GM12878 (cell line): ENCODE data around the gene CHTOP. TPM values are rescaled to one million over a fixed set of nuclear protein-coding genes. Genes with fewer than 3 reads are reported as not detected.

ENCODE experiments used
- ATAC-seq: fragments of 200-7000 bp; cut with Tn5 transposase; 3 replicates; pipeline ENCODE4 v1.9.1; 2020; ENCODE audit warnings: mild to moderate bottlenecking, moderate library complexity
- BruUV-seq: library from RNA; stranded (reverse); fragments of 400-500 nt; replicated peaks from 2 replicates; lab custom pipeline; 2021; lab: Mats Ljungman, UMichigan
- CTCF ChIA-PET: fragments of 300-600 bp; sonication (Branson Sonifier 250); formaldehyde crosslinking; extraction: SDS; loops from one replicate; lab custom pipeline; 2021; ENCODE audit warnings: inconsistent platforms; lab: Yijun Ruan, JAX
- POLR2A ChIA-PET: fragments of 350-600 bp; formaldehyde crosslinking; extraction: SDS; loops from one replicate; lab custom pipeline; 2021; ENCODE audit warnings: inconsistent platforms; lab: Charles Lee
- RAD21 ChIA-PET: fragments of 300-600 bp; sonication (Branson Sonifier 250); formaldehyde crosslinking; loops from one replicate; lab custom pipeline; 2023; ENCODE audit warnings: antibody characterized with exemption; ENCODE audit not compliant: unreplicated experiment; lab: Charles Lee
- SMC1A ChIA-PET: fragments of 300-600 bp; sonication (Branson Sonifier 250); formaldehyde crosslinking; loops from one replicate; lab custom pipeline; 2023; ENCODE audit not compliant: unreplicated experiment, uncharacterized antibody; lab: Charles Lee
- DNase-seq: peaks from one replicate; pipeline ENCODE4 v3.0.0-alpha.2; 2011; ENCODE audit warnings: low read depth, low spot score
- FAIRE-seq: peaks from 3 replicates; lab custom pipeline; 2011; peaks lifted over from hg19 to GRCh38; lab: Jason Lieb, UNC
- H2AFZ ChIP-seq: 2 replicates; pipeline ENCODE4 v1.6.0; 2011; ENCODE audit warnings: low read depth, low read length, control low read depth; ENCODE audit not compliant: control insufficient read depth
- H3K27ac ChIP-seq: 2 replicates; pipeline ENCODE4 v1.5.1; 2011; ENCODE audit warnings: control low read depth; ENCODE audit not compliant: control insufficient read depth, insufficient read depth
- H3K27me3 ChIP-seq, 2 experiments: replicated peaks in 1 of 2; 2 replicates each; pipeline versions ENCODE4 v1.6.0 to v1.6.1; 2011; ENCODE audit warnings: low read length in 1 of 2; ENCODE audit not compliant: control insufficient read depth in 2 of 2, insufficient read depth in 2 of 2
- H3K36me3 ChIP-seq, 2 experiments: 2 replicates each; pipeline ENCODE4 v1.5.1; 2011; ENCODE audit warnings: low read length in 1 of 2; ENCODE audit not compliant: control insufficient read depth in 2 of 2, insufficient read depth in 2 of 2
- H3K4me1 ChIP-seq: 2 replicates; pipeline ENCODE4 v1.6.1; 2011; ENCODE audit warnings: mild to moderate bottlenecking, low read length, moderate library complexity, mixed read lengths; ENCODE audit not compliant: control insufficient read depth, insufficient read depth
- H3K4me2 ChIP-seq: 2 replicates; pipeline ENCODE4 v1.6.0; 2011; ENCODE audit warnings: control low read depth; ENCODE audit not compliant: control insufficient read depth, insufficient read depth
- H3K4me3 ChIP-seq: fragments of 200-600 bp; sonication (generic); 2 replicates; pipeline ENCODE4 v1.5.1; 2016
- H3K79me2 ChIP-seq: 2 replicates; pipeline ENCODE4 v1.6.0; 2011; ENCODE audit warnings: low read length; ENCODE audit not compliant: control insufficient read depth, insufficient read depth
- H3K9ac ChIP-seq: 2 replicates; pipeline ENCODE4 v1.8.0; 2011; ENCODE audit warnings: low read length, control low read depth, mixed read lengths; ENCODE audit not compliant: control insufficient read depth, insufficient read depth
- H3K9me3 ChIP-seq: replicated peaks from 3 replicates; pipeline ENCODE4 v1.5.1; 2011; ENCODE audit warnings: mild to moderate bottlenecking, low read length; ENCODE audit not compliant: control insufficient read depth, insufficient read depth
- H4K20me1 ChIP-seq: 2 replicates; pipeline ENCODE4 v1.6.0; 2011; ENCODE audit not compliant: control insufficient read depth, insufficient read depth
- ATF2 ChIP-seq: IDR thresholded peaks from 2 replicates; pipeline ENCODE4 v1.6.1; 2012; ENCODE audit warnings: low read length, inconsistent platforms
- BCL3 ChIP-seq: IDR thresholded peaks from 2 replicates; pipeline ENCODE4 v1.6.1; 2011; ENCODE audit warnings: borderline replicate concordance, low read depth, mild to moderate bottlenecking, moderate library complexity, low read length; ENCODE audit not compliant: insufficient read depth, poor library complexity, severe bottlenecking
- CBX3 ChIP-seq: fragments of 200-600 bp; sonication (generic); IDR thresholded peaks from 2 replicates; pipeline ENCODE4 v1.6.1; 2016; ENCODE audit warnings: low read depth, borderline replicate concordance
- CHD2 ChIP-seq: IDR thresholded peaks from 2 replicates; pipeline ENCODE4 v1.6.1; 2011; ENCODE audit warnings: low read depth, low read length, improper control_type of control experiment, borderline replicate concordance
- E2F4 ChIP-seq: IDR thresholded peaks from 2 replicates; pipeline ENCODE4 v1.6.1; 2012; ENCODE audit warnings: low read depth, low read length, improper control_type of control experiment
- GABPA ChIP-seq: IDR thresholded peaks from 2 replicates; pipeline ENCODE4 v1.6.1; 2014; ENCODE audit warnings: antibody characterized with exemption, low read depth, mild to moderate bottlenecking, inconsistent platforms
- HCFC1 ChIP-seq: fragments of 150-350 bp; IDR thresholded peaks from 2 replicates; pipeline ENCODE4 v1.6.1; 2014; ENCODE audit warnings: low read length
- IRF5 ChIP-seq: fragments of 450-650 bp; IDR thresholded peaks from 2 replicates; pipeline ENCODE4 v1.6.1; 2017; ENCODE audit warnings: borderline replicate concordance
- NFIC ChIP-seq: IDR thresholded peaks from 2 replicates; pipeline ENCODE4 v1.6.1; 2012; ENCODE audit warnings: low read depth, mild to moderate bottlenecking, inconsistent platforms, low read length, moderate library complexity
- NFYA ChIP-seq: IDR thresholded peaks from 2 replicates; pipeline ENCODE4 v1.6.1; 2011; ENCODE audit warnings: low read depth, mild to moderate bottlenecking, low read length, improper control_type of control experiment, borderline replicate concordance
- PML ChIP-seq: IDR thresholded peaks from 2 replicates; pipeline ENCODE4 v1.6.1; 2012; ENCODE audit warnings: low read length, inconsistent platforms
- POU2F2 ChIP-seq: IDR thresholded peaks from 3 replicates; pipeline ENCODE4 v1.6.1; 2011; ENCODE audit warnings: low read depth, mild to moderate bottlenecking, low read length, borderline replicate concordance
- RUNX3 ChIP-seq: IDR thresholded peaks from 2 replicates; pipeline ENCODE4 v1.6.1; 2012; ENCODE audit warnings: low read length, inconsistent platforms
- STAT1 ChIP-seq: fragments of 450-650 bp; conservative IDR thresholded peaks from 2 replicates; pipeline ENCODE4 v1.6.1; 2014; ENCODE audit warnings: antibody characterized with exemption, mild to moderate bottlenecking
- SUZ12 ChIP-seq: fragments of 200-600 bp; sonication (generic); IDR thresholded peaks from one replicate; pipeline ENCODE4 v1.6.1; 2018; ENCODE audit warnings: antibody characterized with exemption, mild to moderate bottlenecking; ENCODE audit not compliant: unreplicated experiment
- USF2 ChIP-seq: IDR thresholded peaks from 2 replicates; pipeline ENCODE4 v1.6.1; 2011; ENCODE audit warnings: low read depth, low read length, improper control_type of control experiment, borderline replicate concordance
- WGBS: methylation state at CpG from one replicate; pipeline ENCODE4 v1.1.6; 2016; ENCODE audit warnings: low lambda C conversion rate; ENCODE audit not compliant: insufficient replicate concordance, insufficient coverage; ENCODE audit errors: missing lambda C conversion rate; 5-methylcytosine and 5-hydroxymethylcytosine counted together
- in situ Hi-C: fragments of 300-500 bp; cut with MboI; formaldehyde crosslinking; loops from 9 replicates; pipeline ENCODE4 v1.14.3; 2018; ENCODE audit warnings: mixed read lengths
- intact Hi-C: fragments of 100-400 bp; cut with micrococcal nuclease; formaldehyde crosslinking; loops from one replicate; pipeline ENCODE4 v1.14.2; 2022; ENCODE audit not compliant: unreplicated experiment
- polyA plus RNA-seq, 11 experiments: library from polyadenylated mRNA; depleted of rRNA in 4 of 11; unstranded in 6 of 11; stranded (reverse) in 5 of 11; fragments of >200 nt; fragmentation: Nextera tagmentation in 4 of 11; fragmentation: Illumina TruSeq in 1 of 11; extraction: Ambion mirVana in 4 of 11; extraction: Trizol in 1 of 11; gene quantifications; 1 replicate in 1 of 11; 2 replicates in 10 of 11; pipeline versions ENCODE4 v1.2.1 to v1.2.3, GENCODE V29; 2011 to 2016; ENCODE audit warnings: inconsistent platforms in 2 of 11, missing spikeins in 2 of 11, low read depth in 1 of 11
- total RNA-seq, 4 experiments: library from RNA; depleted of rRNA in 3 of 4; stranded (reverse); fragments of >200 nt in 3 of 4; fragmentation: Illumina TruSeq in 1 of 4; extraction: Trizol in 1 of 4; gene quantifications; 2 replicates each; pipeline versions ENCODE4 v1.2.1 to v1.2.3, GENCODE V29; 2013 to 2021

The CHTOP gene
- total and polyA plus RNA-seq, 10 of the 15 experiments (the other 5 are each of a cell fraction or from before 2014, with no cell fraction given), result 8.4 to 93.8 (median 52.3) TPM

- H3K9me3 ChIP-seq, result no peaks in the 10 kb centered on the region
- H3K27ac ChIP-seq, result no peak overlapping the region
- no peak overlapping the region for H3K4me3 ChIP-seq
- no peaks in the 10 kb centered on the region for H3K79me2 ChIP-seq
- SMC1A ChIA-PET, result interaction anchor here (1.1 to 2.5 kb wide), 3 partner anchors 10 to 79 kb away, joined by 3 to 10 read pairs (median 3); no protein-coding TSS in a partner anchor
- POLR2A ChIA-PET, result interaction anchor here (0.6 to 1.2 kb wide), 3 partner anchors 10 to 773 kb away, joined by 3 to 7 read pairs (median 5); no protein-coding TSS in a partner anchor
- CTCF ChIA-PET, result interaction anchor here (1.2 kb wide), 1 partner anchor 80 kb away, joined by 5 read pairs; no protein-coding TSS in a partner anchor
- no TSS peak for BruUV-seq
- no peaks in the 10 kb centered on the region for H3K27me3 ChIP-seq
- peaks cover 5 to 6% of the 10 kb centered on the region in 2 experiments; a peak in 3 of 4 replicates for H3K36me3 ChIP-seq
- 69% methylated on average over 1 of the region's 1 CpG for WGBS
- no peak for FAIRE-seq
- intact Hi-C loops, result no loop called here
- H3K4me2 ChIP-seq, result no peak overlapping the region
- RAD21 ChIA-PET, result interaction anchor here (0.7 kb wide), 2 partner anchors 84 to 294 kb away, joined by 3 to 4 read pairs; partner anchors contain the start of gene S100A9
- H3K9ac ChIP-seq, result no peak overlapping the region
- TF ChIP-seq CHD2 (no peak), E2F4 (no peak), ATF2 (no peak), PML (no peak), SUZ12 (no peak), STAT1 (no peak), BCL3 (no peak), RUNX3 (no peak), HCFC1 (no peak), IRF5 (no peak), NFYA (no peak), POU2F2 (no peak), NFIC (no peak), GABPA (no peak), USF2 (no peak), CBX3 (no peak)
- TF ChIP-seq, all 136 proteins: peak for 0
- no peaks in the 10 kb centered on the region for H3K4me1 ChIP-seq
- DNase-seq (no peak), ATAC-seq (no peak)
- in situ Hi-C loops, result no loop called here
- no peaks in the 10 kb centered on the region for H4K20me1 ChIP-seq
- H2AFZ ChIP-seq, result no peak overlapping the region
Observed at GRCh38 chr1:153651771-153652170, 17.9 kb downstream of the CHTOP start.
